HG02642 (cell line): ENCODE results near the gene PPCDC.

Source experiments
- ATAC-seq: cut with Tn5 transposase; IDR thresholded peaks from one replicate; pipeline ENCODE4 v1.9.1; 2021; ENCODE audit warnings: mild to moderate bottlenecking; ENCODE audit not compliant: unreplicated experiment, poor library complexity

The PPCDC gene, protein sequence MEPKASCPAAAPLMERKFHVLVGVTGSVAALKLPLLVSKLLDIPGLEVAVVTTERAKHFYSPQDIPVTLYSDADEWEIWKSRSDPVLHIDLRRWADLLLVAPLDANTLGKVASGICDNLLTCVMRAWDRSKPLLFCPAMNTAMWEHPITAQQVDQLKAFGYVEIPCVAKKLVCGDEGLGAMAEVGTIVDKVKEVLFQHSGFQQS

DNA sequence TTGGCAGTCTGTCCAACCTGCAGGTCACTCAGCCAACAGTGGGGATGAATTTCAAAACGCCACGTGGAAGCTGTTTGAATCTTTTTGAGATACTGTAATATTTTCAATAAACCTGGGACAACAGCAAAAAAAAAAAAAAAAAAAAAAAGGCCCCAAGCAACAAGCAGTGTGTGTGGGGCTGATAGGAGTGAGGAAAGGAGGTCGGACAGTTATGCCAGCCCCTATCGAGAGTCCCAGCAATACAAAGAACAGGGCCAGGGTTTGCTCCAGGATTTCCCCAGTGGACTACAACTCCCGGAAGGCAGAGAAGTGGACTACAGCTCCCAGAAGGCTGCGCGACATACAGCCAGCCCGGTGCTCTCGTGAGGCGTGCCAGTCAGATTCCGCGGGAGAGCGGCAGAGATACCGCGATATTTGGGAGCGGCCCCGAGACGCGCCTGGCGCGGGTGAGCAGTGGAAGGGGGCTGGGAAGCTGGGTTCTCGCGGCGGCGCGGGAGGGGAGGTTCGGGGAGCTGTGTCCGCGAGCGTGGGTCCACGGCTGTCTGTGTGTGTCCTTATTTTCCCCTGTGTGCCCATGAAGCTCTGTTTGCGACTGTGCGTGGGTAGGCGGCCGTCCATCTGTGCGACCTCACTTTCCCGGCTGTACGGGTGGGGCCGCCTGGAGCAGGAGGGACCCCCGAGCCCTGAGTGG lies at the start of gene PPCDC:
PPCDC (plus strand) TSS at position 410 of the 691 bp plus-strand sequence. CDS start 4,729 bp downstream, outside the sequence.
- peak; percentile 95 for ATAC-seq

DNA sequence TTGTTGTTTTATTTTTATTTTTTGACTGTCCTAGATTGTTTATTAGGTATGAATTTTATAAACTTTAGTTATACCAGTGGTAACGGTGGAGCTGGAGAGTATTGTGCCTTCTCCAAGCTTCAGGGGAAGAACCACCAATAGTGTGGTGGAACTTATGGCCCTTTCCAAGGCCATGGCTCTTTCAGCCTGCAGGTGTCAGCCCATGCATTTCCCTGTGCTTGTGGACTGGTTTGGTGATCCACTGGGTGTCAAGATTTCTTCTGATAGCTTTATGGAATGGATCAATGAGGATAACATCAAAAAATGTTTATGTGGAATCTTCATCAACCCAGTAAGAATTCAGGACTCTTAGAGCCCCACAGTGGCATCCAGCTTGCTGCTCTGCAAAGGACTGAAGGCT lies 47.2 kb upstream of the PPCDC start:
- no peak for ATAC-seq

DNA sequence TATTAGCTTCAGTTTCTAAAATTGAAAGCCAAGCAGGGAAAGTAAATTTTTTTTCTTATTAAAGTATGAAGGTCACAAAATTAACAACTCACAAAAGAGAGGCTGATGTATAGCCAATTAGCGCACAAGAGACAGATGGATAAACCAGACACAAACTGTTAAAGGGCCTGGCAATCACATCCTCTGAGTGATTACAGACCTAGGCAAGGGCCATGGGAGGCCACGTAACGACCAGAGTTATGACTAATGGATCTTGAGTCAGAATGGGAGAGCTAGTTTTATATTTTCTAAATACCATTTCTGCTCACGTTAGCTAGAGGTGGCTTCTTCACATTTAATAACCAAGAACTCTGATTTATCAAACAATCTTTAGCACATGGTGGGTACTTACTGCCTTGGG lies 45.8 kb upstream of the PPCDC start:
- no peak for ATAC-seq

DNA sequence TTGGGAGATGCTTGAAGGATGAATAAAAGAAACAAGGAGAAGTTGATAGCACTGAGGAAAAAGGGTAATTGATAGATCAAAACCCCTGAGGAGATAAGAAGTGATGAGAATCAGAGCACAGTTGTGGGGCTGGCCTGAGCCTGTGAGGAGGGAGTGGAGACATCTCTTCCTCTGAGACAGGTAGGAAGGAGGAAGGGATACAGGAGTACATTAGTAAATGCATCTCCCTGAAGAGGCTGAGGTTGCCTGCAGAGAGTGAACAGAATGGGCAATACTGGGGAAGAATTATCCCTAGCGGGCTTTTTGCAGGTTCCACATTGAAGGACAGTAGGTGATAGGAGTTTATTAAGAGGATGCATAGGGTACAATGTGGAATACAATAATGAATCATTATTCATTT lies 45.3 kb upstream of the PPCDC start:
- no peak for ATAC-seq

DNA sequence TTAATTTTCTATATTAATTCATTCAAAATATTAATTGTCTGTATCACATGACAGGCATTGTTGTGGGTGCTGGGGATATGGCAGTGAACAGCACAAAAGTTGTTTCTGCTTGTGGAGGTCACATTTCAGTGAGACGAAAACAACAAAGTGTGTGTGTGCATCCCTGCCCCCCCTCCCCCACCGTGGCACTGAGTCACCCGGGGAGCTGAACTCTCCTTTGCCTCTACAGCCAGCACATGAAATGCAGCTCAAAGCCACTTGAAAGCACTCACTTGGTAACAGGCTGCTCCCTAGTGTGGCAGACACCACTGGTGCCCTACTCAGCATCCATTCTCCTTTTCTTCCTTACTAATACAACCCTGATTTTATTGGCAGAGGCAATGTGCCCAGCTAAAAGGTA lies 44.9 kb upstream of the PPCDC start:
- ATAC-seq, result no peak

DNA sequence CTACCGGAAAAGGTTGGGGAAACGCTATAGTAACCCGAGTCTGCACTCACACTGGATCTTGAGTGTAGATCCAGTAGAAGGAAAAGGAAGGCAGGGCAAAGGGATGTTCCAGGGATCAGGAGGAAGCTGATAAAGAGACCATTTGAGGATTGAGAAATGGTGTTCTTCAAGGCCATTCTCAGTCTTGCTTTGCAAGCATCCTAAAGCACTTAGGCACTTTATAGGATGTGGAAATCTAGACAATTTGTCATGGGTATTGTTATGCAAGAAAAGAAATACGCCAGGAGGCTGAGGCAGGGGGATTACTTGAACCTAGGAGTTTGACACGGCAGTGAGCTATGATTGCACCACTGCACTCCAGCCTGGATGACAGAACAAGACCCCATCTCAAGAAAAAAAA lies 41.2 kb upstream of the PPCDC start:
- ATAC-seq, result no peak

DNA sequence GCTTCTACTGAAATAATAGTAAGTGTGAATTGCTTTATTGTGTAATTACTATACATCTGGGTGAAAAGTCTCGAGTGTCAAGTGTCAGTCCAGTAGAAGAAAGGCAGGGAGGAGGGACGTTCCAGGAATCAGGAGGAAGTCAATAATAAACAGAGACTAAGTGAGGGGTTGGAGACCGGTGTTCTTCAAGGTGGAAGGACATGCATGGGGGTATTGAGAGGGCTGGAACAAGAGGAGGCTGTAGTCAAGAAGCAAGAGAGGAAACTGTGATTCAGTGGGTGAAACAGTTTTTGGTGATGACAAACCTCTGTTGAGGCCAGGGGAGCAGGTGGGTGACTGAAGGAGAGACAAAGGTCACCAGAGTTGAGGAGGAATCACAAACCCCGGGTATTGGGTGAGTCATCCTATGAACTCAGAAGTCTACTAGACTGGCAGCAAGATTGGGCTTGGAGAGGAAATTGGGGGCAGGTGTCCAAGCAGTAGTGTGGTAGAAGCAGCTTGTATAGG lies 39.6 kb upstream of the PPCDC start:
- no peak for ATAC-seq

DNA sequence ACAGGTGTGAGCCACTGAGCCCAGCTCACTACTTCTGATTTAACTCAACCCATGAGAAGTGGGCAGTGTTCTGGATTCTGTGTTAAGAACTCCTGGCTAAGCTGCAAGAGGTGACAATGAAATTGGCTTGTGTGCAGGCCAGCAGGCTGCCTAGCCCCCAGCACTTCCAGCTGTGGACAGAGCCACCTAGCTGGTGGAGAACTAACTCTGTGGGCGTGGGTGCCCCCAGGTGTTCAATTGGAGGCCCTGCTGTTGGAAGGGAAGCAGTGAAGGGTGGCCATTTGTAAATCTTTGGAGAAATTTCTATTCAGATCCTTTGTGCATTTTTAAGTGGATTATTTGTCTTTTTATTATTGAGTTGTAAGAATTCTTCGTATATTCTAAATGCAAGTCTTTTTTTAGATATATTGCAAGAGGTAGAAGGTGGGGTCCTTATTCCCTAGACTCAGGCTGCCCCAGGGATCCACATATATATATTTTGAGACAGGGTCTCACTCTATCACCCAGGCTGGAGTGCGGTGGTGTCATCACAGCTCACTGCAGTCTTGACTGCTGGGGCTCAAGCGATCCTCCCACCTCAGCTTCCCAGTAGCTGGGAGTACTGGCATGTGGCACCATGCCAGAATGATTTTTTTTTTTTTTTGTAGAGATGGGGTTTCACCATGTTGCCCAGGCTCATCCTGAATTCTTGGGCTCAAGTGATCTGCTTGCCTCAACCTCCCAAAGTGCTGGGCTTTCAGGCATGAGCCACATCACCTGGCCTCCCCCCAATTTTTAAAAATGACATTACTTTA lies 35.2 kb upstream of the PPCDC start:
- no peak for ATAC-seq

DNA sequence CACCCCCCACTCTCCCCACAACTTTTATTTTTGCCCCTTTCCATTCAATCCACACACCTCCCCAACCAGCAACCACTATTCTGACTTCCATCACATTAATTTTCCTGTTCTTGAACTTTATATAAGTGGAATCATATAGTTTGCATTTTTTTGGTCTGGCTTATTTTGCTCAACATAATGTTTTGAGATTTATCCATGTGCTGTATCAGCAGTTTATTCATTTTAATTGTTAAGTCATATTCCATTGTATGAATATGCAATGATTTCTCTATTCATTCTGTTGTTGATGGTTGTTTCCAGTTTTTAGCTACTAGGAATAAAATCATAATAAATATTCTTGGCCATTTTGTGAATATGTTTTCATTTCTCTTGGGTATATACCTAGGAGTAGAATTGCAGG lies 33.9 kb upstream of the PPCDC start:
- ATAC-seq, result no peak

DNA sequence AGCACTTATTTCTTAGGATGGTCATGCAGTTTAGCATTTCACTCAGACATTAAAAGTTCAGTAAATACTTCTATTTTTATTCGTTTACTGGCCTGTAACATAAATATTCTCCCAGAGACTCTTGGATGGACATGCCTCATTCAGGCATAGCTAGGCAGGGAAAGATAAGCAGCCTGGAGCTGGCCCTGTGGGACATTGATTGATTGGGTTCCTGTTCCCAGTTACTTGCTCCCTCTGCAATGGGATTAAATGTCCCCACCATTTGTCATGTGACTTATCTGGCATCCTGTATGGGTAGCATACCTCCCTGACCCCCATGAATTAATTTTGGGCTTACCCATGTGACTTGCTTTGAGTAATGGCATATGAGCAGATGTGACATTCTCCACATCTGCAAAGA lies 30.8 kb upstream of the PPCDC start:
- no peak for ATAC-seq

DNA sequence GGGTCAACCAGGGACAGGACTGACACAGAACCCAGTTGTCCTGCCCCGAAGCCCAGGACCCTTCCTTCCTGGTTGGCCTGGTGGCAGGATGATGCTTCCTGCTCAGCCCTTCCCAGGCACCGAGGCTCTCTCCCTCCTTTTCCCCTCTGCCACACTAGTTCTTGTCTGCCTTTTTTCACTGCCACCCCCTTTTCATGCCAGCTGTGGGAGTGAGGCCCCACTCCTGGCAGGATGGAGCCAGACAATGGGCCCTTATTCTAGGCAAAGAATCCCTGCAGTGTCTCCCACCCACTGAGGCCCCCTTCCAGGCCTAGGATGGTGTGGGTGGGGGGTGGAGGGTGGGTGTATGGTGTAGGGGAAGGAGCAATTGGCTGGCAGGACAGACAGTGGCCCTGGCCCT lies 29.2 kb upstream of the PPCDC start:
- ATAC-seq, result no peak

DNA sequence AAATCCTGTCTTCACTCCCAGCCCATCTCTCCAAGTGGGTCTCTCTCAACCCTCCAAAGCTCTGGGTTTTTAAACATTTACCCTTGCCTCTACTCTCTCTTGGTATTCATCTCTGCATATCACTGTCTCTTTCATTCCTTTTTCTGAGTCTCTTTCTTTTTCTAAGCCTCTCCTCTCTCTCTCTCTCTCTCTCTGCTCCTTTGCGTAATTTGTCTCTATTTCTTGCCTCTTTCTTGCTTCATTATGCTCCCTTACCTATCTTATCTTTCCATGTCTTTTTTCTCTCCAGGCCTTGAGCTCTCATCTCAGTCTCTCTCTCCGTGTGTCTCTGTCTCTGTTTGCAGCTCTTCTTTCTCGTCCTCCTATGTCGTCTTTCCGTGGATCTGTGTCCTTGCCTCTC lies 28.7 kb upstream of the PPCDC start:
- no peak for ATAC-seq

DNA sequence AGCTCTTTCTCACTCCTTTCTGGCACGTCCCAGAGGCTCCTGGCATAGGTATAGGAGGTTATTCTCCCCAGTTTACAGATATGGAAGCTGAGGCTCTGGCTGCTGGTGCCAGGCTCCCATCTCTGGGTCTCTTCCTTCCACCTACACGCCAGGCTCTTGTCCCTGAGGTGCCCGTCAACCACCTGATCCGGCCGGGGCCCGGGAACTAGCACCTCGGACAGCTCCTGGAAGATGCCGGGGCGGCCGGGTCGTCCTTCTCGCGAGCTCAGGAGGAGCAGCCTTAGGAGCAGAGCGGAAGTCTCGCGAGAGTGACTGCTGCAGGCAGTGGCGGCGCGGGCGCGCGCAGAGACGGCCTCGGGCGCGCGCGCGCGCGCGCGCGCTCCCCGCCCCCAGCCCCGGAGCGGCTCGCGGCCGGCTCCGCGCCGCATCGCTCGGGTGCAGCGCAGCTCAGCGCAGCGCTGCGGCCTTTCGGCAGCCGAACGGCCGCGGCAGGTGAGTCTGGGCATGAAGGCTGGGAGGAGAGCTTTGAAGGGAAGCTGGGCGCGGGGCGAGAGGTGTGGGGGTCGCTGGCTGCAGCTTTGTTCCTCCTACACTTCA lies 28.1 kb upstream of the PPCDC start, which contains the start of gene SCAMP5:
SCAMP5 (plus strand) TSS at position 382 of the 597 bp plus-strand sequence. CDS start 16,277 bp downstream, outside the sequence.
- ATAC-seq, result peak; percentile 84

DNA sequence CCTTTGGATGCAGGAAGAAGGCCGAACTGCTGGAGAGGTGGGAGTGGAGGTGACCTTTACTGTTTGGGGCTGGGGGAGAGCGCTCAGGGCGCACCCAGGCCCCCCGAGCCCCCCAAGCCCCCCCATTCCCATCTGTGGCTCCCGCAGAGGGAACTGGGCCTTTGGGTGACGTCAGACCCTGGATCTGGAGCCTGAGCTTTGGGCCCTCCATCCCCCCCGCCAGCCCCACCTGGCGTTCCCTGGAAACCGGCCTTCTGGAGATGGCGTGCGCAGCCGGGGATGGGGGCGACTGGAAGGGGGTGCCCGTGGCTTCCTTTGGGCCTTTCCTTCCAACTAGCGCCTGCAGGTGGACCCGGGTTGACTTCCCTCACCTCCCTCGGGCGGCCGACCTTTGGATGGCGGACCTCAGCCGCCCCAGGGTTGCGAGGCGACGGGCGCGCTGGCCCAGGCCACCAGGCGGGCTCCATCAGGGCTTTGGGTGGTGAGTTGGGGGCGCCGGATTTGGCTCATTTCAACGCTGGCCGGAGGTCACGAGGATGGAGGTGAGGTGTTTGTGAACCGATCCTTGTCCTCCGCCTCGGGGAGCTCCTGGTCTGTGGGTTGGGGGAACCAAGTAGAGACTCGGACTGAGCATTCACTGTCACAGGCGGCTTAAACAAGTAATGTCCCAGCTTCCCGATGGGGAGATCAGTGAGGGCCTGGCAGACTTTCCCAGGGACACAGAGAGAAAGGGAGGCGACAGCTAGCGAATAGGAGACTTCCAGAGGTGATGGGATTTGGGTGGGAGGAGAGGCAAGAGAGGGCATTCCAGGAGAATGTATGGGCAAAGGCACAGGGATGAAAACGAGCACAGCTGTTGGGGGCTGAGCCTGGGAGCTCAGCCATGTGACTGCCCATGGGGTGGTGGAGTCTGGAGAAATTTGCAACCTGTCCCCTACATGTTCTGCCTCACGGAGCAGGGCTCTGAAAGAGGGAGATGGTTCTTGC lies 27.3 kb upstream of the PPCDC start:
- ATAC-seq, result no peak

DNA sequence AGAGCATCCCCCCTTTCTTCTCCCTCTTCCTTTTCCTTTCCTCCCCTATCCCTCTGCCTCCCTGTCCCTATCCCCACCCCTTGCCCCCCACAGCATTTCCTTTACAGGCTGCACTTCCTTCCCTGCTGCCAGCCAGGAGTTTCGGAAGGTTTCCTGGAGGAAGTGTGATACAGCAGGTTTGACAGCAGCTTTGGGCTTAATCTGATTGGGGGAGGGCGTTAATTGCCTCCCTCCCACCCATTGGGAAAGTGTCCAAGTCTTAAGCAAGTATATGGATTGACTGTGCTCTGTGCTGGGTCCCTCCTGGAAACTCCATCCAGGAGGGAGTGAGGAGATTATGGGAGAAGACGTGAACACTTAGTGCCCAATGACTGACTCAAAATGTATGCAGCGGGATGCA lies 26.2 kb upstream of the PPCDC start:
- ATAC-seq, result no peak

DNA sequence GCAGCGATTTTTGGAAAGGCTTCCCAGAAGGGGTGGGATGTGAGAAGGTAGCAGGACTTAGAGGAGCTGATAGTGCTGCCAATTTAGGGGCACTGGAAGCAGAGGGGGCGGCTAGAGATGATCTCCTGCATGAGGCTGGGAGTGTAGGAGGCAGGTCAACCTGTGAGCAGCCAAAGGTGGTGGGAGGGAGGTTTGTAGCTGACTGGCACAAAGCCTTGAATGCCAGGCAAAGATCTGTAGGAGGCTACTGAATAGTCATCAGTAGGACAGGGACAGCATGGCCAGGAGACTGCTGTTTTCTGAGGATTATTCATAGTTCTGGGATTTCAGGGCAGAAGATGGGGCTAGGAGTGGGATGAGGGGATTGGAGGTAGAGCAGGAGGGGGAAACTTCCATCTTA lies 25.8 kb upstream of the PPCDC start:
- no peak for ATAC-seq

DNA sequence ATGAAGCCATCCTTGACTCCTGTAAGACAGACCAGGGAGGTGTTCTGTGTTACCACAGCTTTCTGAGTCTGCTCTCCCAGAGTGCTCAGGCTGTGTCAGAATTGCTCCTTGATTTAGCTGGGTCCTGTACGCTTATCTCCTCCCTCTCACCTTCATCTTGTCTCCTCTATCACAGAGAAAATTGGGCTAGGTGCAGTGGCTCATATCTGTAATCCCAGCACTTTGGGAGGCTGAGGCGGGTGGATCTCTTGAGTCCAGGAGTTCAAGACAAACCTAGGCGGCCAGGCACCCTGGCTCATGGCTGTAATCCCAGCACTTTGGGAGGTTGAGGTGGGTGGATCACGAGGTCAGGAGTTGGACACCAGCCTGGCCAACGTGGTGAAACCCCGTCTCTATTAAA lies 22.1 kb upstream of the PPCDC start:
- ATAC-seq, result no peak

DNA sequence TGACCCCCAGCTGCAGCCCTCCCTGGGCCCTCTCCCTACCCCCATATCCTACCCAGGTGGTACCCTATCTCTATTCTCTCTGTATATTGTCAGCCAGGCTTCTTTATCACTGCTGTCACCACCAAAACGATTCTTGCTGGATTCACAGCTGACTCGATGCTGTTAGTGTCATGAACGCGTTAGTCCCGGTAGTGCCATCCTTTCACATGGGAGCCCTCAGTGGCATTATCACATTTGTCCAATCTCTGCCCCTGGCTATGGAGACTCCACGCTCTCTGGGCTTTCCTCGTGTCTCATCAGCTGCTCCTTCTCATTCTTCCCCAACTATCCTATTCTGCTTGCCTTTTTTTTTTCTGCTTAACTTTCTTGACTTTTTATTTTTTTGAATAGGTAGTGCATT lies 21.0 kb upstream of the PPCDC start:
- no peak for ATAC-seq

DNA sequence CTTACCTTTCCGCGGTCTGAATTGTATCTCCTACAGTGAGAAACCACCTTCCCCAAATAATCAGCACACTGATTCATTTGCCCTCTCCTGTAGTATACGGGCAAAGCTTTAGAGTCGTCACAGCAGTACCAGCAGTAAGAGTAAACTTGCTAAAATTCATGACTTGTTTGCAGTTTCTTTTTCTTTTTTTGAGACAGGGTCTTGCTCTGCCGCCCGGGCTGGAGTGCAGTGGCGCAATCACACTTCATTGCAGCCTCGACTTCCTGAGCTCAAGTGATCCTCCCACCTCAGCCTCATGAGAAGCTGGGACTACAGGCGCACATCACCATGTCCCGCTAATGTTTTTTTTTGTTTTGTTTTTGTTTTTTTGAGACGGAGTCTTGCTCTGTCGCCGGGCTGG lies 16.2 kb upstream of the PPCDC start:
- no peak for ATAC-seq

DNA sequence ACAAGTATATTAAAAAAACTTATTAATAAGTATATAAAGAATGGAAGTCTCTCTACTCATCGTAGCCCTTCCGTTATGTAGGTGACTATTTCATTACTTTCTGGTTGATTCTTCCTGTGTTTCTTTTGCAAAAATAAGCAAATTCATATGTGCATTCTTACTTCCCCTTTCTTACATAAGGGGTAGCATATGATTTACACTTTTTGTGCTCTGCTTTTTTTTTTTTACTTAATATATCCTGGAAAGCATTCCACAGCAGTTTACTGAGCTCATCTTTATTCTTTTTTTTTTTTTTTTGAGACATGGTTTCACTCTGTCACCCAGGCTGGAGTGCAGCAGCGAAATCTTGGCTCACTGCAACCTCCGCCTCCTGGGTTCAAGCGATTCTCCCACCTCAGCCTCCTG lies 15.2 kb upstream of the PPCDC start:
- ATAC-seq, result peak; percentile 23
